IPS-11a (cell line): ENCODE data around the gene UPP2.

Source experiments
- H3K4me3 ChIP-seq: one replicate; pipeline ENCODE4 v1.5.1; 2013; ENCODE audit warnings: low read depth, low read length, control low read depth

UPP2 gene

GRCh38 chr2:158135096-158135495 lies 33.4 kb downstream of the UPP2 start:
- no peak overlapping the region for H3K4me3 ChIP-seq

GRCh38 chr2:158138255-158138654 lies 36.6 kb downstream of the UPP2 start:
- H3K4me3 ChIP-seq, result no peak overlapping the region

- no peak overlapping the region for H3K4me3 ChIP-seq
Observed at GRCh38 chr2:158140201-158140600, 38.5 kb downstream of the UPP2 start.

- no peak overlapping the region for H3K4me3 ChIP-seq
Observed at GRCh38 chr2:158142165-158142564, 40.5 kb downstream of the UPP2 start.

GRCh38 chr2:158142568-158143332 lies 41.1 kb downstream of the UPP2 start:
- H3K4me3 ChIP-seq, result no peak overlapping the region

- H3K4me3 ChIP-seq, result no peak overlapping the region
Observed at GRCh38 chr2:158143703-158144360, 42.2 kb downstream of the UPP2 start.

- no peak overlapping the region for H3K4me3 ChIP-seq
Observed at GRCh38 chr2:158144914-158145625, 43.4 kb downstream of the UPP2 start.

- H3K4me3 ChIP-seq, result no peak overlapping the region
Observed at GRCh38 chr2:158153270-158154015, 51.8 kb downstream of the UPP2 start.

- H3K4me3 ChIP-seq, result no peak overlapping the region
Observed at GRCh38 chr2:158154596-158154995, 52.9 kb downstream of the UPP2 start.

GRCh38 chr2:158172719-158173118 lies 71.0 kb downstream of the UPP2 start:
- no peak overlapping the region for H3K4me3 ChIP-seq

- no peak overlapping the region for H3K4me3 ChIP-seq
Observed at GRCh38 chr2:158174495-158174894, 72.8 kb downstream of the UPP2 start.

GRCh38 chr2:158174956-158175355 lies 73.3 kb downstream of the UPP2 start:
- no peak overlapping the region for H3K4me3 ChIP-seq

- H3K4me3 ChIP-seq, result no peak overlapping the region
Observed at GRCh38 chr2:158178646-158179045, 77.0 kb downstream of the UPP2 start.

GRCh38 chr2:158179660-158180059 lies 78.0 kb downstream of the UPP2 start:
- H3K4me3 ChIP-seq, result no peak overlapping the region

- no peak overlapping the region for H3K4me3 ChIP-seq
Observed at GRCh38 chr2:158181171-158181570, 79.5 kb downstream of the UPP2 start.

- H3K4me3 ChIP-seq, result no peak overlapping the region
Observed at GRCh38 chr2:158182676-158183295, 81.1 kb downstream of the UPP2 start.

GRCh38 chr2:158184001-158184400 lies 82.3 kb downstream of the UPP2 start:
- H3K4me3 ChIP-seq, result no peak overlapping the region

- H3K4me3 ChIP-seq, result no peak overlapping the region
Observed at GRCh38 chr2:158184556-158185343, 83.1 kb downstream of the UPP2 start.
